ENCODE data around the gene SLC48A1. TPM values are rescaled to one million over a fixed set of nuclear protein-coding genes. Genes with fewer than 3 reads are reported as not detected.

The SLC48A1 gene
- total and polyA plus RNA-seq, 10 of the 15 experiments (the other 5 are each of a cell fraction or from before 2014, with no cell fraction given): 1.1 to 4.9 (median 1.9) TPM

DNA sequence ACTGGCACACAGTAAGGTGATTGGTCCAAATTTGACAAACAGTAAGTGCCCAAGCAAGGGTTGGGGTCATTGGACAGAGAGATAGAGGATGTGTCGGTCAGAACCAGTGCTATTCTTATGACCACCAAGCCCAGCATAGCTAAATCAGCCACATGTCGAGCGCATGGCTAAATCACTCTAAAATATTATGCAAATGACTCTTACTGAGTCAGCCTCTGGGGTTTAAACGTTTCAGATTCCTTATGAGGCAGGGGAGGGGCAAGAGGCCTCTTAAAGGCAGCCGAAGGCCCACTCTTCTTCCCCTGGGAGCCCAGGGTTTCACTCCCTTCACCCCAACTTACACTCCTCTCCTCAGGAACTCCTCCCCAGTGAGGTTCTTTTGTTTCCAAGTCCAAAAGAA, 47.1 kb upstream of the SLC48A1 start (continued):
- peak; percentile 36 for TF ChIP-seq MEF2B (IDR thresholded peaks at IDR 0.05; ENCODE audit: partially characterized antibody, poor library complexity, severe bottlenecking)
- TF ChIP-seq GABPA (IDR thresholded peaks at IDR 0.05; ENCODE audit: low read depth): no peak
- TF ChIP-seq KLF5 (IDR thresholded peaks at IDR 0.05; ENCODE audit: partially characterized antibody): no peak
- no peak for TF ChIP-seq SIN3A (IDR thresholded peaks at IDR 0.05; ENCODE audit: low read depth, low read length)
- TF ChIP-seq TARDBP (IDR thresholded peaks at IDR 0.05; ENCODE audit: borderline replicate concordance): no peak
- TF ChIP-seq, protein P1, sequence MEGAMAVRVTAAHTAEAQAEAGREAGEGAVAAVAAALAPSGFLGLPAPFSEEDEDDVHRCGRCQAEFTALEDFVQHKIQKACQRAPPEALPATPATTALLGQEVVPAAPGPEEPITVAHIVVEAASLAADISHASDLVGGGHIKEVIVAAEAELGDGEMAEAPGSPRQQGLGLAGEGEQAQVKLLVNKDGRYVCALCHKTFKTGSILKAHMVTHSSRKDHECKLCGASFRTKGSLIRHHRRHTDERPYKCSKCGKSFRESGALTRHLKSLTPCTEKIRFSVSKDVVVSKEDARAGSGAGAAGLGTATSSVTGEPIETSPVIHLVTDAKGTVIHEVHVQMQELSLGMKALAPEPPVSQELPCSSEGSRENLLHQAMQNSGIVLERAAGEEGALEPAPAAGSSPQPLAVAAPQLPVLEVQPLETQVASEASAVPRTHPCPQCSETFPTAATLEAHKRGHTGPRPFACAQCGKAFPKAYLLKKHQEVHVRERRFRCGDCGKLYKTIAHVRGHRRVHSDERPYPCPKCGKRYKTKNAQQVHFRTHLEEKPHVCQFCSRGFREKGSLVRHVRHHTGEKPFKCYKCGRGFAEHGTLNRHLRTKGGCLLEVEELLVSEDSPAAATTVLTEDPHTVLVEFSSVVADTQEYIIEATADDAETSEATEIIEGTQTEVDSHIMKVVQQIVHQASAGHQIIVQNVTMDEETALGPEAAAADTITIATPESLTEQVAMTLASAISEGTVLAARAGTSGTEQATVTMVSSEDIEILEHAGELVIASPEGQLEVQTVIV (IDR thresholded peaks at IDR 0.05; ENCODE audit: borderline replicate concordance, partially characterized antibody): no peak
- no peak for TF ChIP-seq ZNF622 (IDR thresholded peaks at IDR 0.05)
- TF ChIP-seq LARP7 (IDR thresholded peaks at IDR 0.05): no peak

DNA sequence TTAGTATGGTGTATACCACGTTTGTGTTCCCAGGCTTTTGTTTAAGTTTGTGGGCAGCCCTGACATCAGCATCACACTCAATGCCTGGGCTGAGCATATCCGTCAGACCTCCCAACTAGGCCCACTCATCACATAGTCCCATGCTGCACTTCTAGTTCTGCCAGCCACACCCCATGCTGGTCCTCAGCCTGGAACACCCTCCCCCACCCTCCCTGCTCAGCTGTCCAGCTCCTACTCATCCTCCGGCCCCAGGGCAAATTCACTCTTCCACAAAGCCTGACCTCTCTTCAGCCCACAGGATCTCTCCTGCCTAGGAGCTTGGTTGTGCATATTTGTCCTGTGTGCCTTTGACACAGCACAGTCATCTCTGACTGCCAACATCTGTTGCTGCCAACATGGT, 43.8 kb upstream of the SLC48A1 start:
- no peaks in the 10 kb centered on the region for H3K27me3 ChIP-seq (replicated peaks in 1 of 2; ENCODE audit: control insufficient read depth in 2 of 2, insufficient read depth in 2 of 2, low read length in 1 of 2)
- POLR2A ChIA-PET: no interaction called here
- no peak overlapping the region for H3K4me3 ChIP-seq
- no peaks in the 10 kb centered on the region; a peak in 1 of 4 replicates for H3K36me3 ChIP-seq (ENCODE audit: control insufficient read depth in 2 of 2, insufficient read depth in 2 of 2, low read length in 1 of 2)
- H3K9ac ChIP-seq (ENCODE audit: control insufficient read depth, insufficient read depth, low read length): no peak overlapping the region
- no peaks in the 10 kb centered on the region for H3K9me3 ChIP-seq (replicated peaks; ENCODE audit: control insufficient read depth, insufficient read depth, low read length)
- ATAC-seq (no peak), DNase-seq (ENCODE audit: low read depth, low spot score) (no peak), FAIRE-seq (no peak)
- no peak overlapping the region for H3K27ac ChIP-seq (ENCODE audit: control insufficient read depth, insufficient read depth)
- RAD21 ChIA-PET (ENCODE audit: unreplicated experiment): no interaction called here
- no peak overlapping the region for H2AFZ ChIP-seq (ENCODE audit: control insufficient read depth, low read depth, low read length)
- H3K4me1 ChIP-seq (ENCODE audit: control insufficient read depth, insufficient read depth, low read length): peaks cover 18% of the 10 kb centered on the region
- WGBS (ENCODE audit: insufficient coverage, insufficient replicate concordance, low lambda C conversion rate, missing lambda C conversion rate): 64% methylated on average over 3 of the region's 3 CpGs
- no peaks in the 10 kb centered on the region for H4K20me1 ChIP-seq (ENCODE audit: control insufficient read depth, insufficient read depth)
- H3K79me2 ChIP-seq (ENCODE audit: control insufficient read depth, insufficient read depth, low read length): no peaks in the 10 kb centered on the region
- intact Hi-C loops (cut with micrococcal nuclease; ENCODE audit: unreplicated experiment): no loop called here
- in situ Hi-C loops (cut with MboI): no loop called here
- CTCF ChIA-PET: interaction anchor here (1.4 to 5.4 kb wide), 3 partner anchors 13 to 38 kb away, joined by 5 to 71 read pairs (median 8); no protein-coding TSS in a partner anchor
- H3K4me2 ChIP-seq (ENCODE audit: control insufficient read depth, insufficient read depth): no peak overlapping the region
- no TSS peak for BruUV-seq (replicated peaks)
- SMC1A ChIA-PET (ENCODE audit: uncharacterized antibody, unreplicated experiment): no interaction called here
- TF ChIP-seq, protein P2, sequence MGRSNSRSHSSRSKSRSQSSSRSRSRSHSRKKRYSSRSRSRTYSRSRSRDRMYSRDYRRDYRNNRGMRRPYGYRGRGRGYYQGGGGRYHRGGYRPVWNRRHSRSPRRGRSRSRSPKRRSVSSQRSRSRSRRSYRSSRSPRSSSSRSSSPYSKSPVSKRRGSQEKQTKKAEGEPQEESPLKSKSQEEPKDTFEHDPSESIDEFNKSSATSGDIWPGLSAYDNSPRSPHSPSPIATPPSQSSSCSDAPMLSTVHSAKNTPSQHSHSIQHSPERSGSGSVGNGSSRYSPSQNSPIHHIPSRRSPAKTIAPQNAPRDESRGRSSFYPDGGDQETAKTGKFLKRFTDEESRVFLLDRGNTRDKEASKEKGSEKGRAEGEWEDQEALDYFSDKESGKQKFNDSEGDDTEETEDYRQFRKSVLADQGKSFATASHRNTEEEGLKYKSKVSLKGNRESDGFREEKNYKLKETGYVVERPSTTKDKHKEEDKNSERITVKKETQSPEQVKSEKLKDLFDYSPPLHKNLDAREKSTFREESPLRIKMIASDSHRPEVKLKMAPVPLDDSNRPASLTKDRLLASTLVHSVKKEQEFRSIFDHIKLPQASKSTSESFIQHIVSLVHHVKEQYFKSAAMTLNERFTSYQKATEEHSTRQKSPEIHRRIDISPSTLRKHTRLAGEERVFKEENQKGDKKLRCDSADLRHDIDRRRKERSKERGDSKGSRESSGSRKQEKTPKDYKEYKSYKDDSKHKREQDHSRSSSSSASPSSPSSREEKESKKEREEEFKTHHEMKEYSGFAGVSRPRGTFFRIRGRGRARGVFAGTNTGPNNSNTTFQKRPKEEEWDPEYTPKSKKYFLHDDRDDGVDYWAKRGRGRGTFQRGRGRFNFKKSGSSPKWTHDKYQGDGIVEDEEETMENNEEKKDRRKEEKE (IDR thresholded peaks at IDR 0.05): no peak
- TF ChIP-seq ZBED1 (IDR thresholded peaks at IDR 0.05; ENCODE audit: borderline replicate concordance) (no peak), PML (IDR thresholded peaks at IDR 0.05; ENCODE audit: low read length) (no peak), MEF2A (IDR thresholded peaks at IDR 0.05; ENCODE audit: insufficient read depth, low read depth, low read length) (no peak), NFYB (IDR thresholded peaks at IDR 0.05; ENCODE audit: insufficient read depth, low read depth, low read length) (no peak), NFIC (IDR thresholded peaks at IDR 0.05; ENCODE audit: low read depth, low read length) (no peak), STAT3 (IDR thresholded peaks at IDR 0.05; ENCODE audit: low read depth, low read length) (no peak)
- TF ChIP-seq, protein P3, sequence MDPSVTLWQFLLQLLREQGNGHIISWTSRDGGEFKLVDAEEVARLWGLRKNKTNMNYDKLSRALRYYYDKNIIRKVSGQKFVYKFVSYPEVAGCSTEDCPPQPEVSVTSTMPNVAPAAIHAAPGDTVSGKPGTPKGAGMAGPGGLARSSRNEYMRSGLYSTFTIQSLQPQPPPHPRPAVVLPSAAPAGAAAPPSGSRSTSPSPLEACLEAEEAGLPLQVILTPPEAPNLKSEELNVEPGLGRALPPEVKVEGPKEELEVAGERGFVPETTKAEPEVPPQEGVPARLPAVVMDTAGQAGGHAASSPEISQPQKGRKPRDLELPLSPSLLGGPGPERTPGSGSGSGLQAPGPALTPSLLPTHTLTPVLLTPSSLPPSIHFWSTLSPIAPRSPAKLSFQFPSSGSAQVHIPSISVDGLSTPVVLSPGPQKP (IDR thresholded peaks at IDR 0.05; ENCODE audit: low read depth, low read length): no peak
